IMR-90 (cell line): Measurements from ENCODE around the gene ASB1. TPM values are rescaled to one million over a fixed set of nuclear protein-coding genes. Genes with fewer than 3 reads are reported as not detected.
A peak's percentile ranks its signal among the peaks of the same experiment; 100 is the strongest.

ENCODE experiments used
- ATAC-seq: fragments of 200-7000 bp; cut with Tn5 transposase; 2 replicates; pipeline ENCODE4 v1.9.1; 2020; ENCODE audit warnings: low read depth, mild to moderate bottlenecking, moderate library complexity
- BruUV-seq: library from RNA; stranded (reverse); fragments of 400-500 nt; replicated peaks from 2 replicates; lab custom pipeline; 2021; lab: Mats Ljungman, UMichigan
- CTCF ChIA-PET: fragments of 300-600 bp; formaldehyde crosslinking; extraction: SDS; loops from one replicate; lab custom pipeline; 2021; ENCODE audit warnings: antibody characterized with exemption; lab: Yijun Ruan, JAX
- POLR2A ChIA-PET: fragments of 300-600 bp; sonication (Branson Sonifier 250); formaldehyde crosslinking; loops from one replicate; lab custom pipeline; 2022; ENCODE audit warnings: antibody characterized with exemption; ENCODE audit not compliant: unreplicated experiment; lab: Charles Lee
- DNase-seq: peaks from one replicate; pipeline ENCODE4 v3.0.0; 2013
- H2AFZ ChIP-seq: replicated peaks from 2 replicates; pipeline ENCODE3; 2013; ENCODE audit warnings: low read length, mild to moderate bottlenecking; ENCODE audit not compliant: poor library complexity
- H2AK5ac ChIP-seq: 2 replicates; pipeline ENCODE4 v1.6.1; 2013; ENCODE audit warnings: low read depth, low read length, inconsistent platforms
- H2AK9ac ChIP-seq: replicated peaks from 2 replicates; pipeline ENCODE3; 2013; ENCODE audit warnings: mild to moderate bottlenecking, low read depth, low read length, moderate library complexity; ENCODE audit not compliant: poor library complexity
- H2BK120ac ChIP-seq: 2 replicates; pipeline ENCODE4 v1.6.1; 2013; ENCODE audit warnings: low read depth, low read length, inconsistent platforms
- H2BK15ac ChIP-seq: 3 replicates; pipeline ENCODE4 v1.6.1; 2013; ENCODE audit warnings: low read depth, low read length, inconsistent platforms
- H2BK20ac ChIP-seq: 2 replicates; pipeline ENCODE4 v1.6.1; 2013; ENCODE audit warnings: low read depth, mild to moderate bottlenecking, inconsistent platforms, low read length, moderate library complexity
- H2BK5ac ChIP-seq: 2 replicates; pipeline ENCODE4 v1.6.1; 2013; ENCODE audit warnings: mild to moderate bottlenecking, low read depth, low read length, inconsistent platforms; ENCODE audit not compliant: poor library complexity, severe bottlenecking
- H3K14ac ChIP-seq: replicated peaks from 2 replicates; pipeline ENCODE4 v1.6.1; 2013; ENCODE audit warnings: low read depth, low read length, inconsistent platforms
- H3K18ac ChIP-seq: 2 replicates; pipeline ENCODE4 v1.6.1; 2013; ENCODE audit warnings: low read depth, low read length, control low read depth
- H3K23ac ChIP-seq: 2 replicates; pipeline ENCODE4 v1.6.1; 2013; ENCODE audit warnings: low read depth, low read length, inconsistent platforms
- H3K27ac ChIP-seq: 2 replicates; pipeline ENCODE4 v1.5.1; 2013; ENCODE audit warnings: mild to moderate bottlenecking, control low read depth, low read length; ENCODE audit not compliant: insufficient read depth
- H3K27me3 ChIP-seq: 2 replicates; pipeline ENCODE4 v1.6.1; 2013; ENCODE audit warnings: low read length; ENCODE audit not compliant: control insufficient read depth, insufficient read depth
- H3K36me3 ChIP-seq: 2 replicates; pipeline ENCODE4 v1.6.1; 2013; ENCODE audit warnings: low read length, mixed read lengths; ENCODE audit not compliant: control insufficient read depth, insufficient read depth
- H3K4ac ChIP-seq: 2 replicates; pipeline ENCODE4 v1.6.1; 2013; ENCODE audit warnings: low read depth, low read length, inconsistent platforms
- H3K4me1 ChIP-seq: 2 replicates; pipeline ENCODE4 v1.6.1; 2013; ENCODE audit warnings: low read length, mixed read lengths; ENCODE audit not compliant: control insufficient read depth, insufficient read depth
- H3K4me2 ChIP-seq: 2 replicates; pipeline ENCODE4 v1.6.1; 2013; ENCODE audit warnings: low read depth, mild to moderate bottlenecking, control low read depth, low read length, moderate library complexity
- H3K4me3 ChIP-seq: 2 replicates; pipeline ENCODE4 v1.5.1; 2013; ENCODE audit warnings: low read depth, mild to moderate bottlenecking, control low read depth, low read length, moderate library complexity; ENCODE audit not compliant: insufficient read depth
- H3K56ac ChIP-seq: 2 replicates; pipeline ENCODE4 v1.6.1; 2013; ENCODE audit warnings: low read length, inconsistent platforms; ENCODE audit not compliant: insufficient read depth; ENCODE audit errors: extremely low read depth
- H3K79me1 ChIP-seq, 2 experiments: 2 replicates each; pipeline ENCODE4 v1.6.1; 2013; ENCODE audit warnings: low read length in 2 of 2, inconsistent platforms in 1 of 2, low read depth in 1 of 2
- H3K9ac ChIP-seq: 2 replicates; pipeline ENCODE4 v1.6.1; 2013; ENCODE audit warnings: low read depth, low read length, control low read depth
- H3K9me1 ChIP-seq: 2 replicates; pipeline ENCODE4 v1.6.1; 2013; ENCODE audit warnings: low read length, inconsistent platforms; ENCODE audit not compliant: insufficient read depth
- H3K9me3 ChIP-seq: 2 replicates; pipeline ENCODE4 v1.6.1; 2013; ENCODE audit warnings: low read length; ENCODE audit not compliant: control insufficient read depth, insufficient read depth
- H4K20me1 ChIP-seq: 2 replicates; pipeline ENCODE4 v1.6.1; 2013; ENCODE audit warnings: low read length, inconsistent platforms; ENCODE audit not compliant: insufficient read depth
- H4K5ac ChIP-seq: 2 replicates; pipeline ENCODE4 v1.6.1; 2013; ENCODE audit warnings: mild to moderate bottlenecking, low read depth, low read length, control low read depth
- H4K8ac ChIP-seq, 2 experiments: 2 replicates each; pipeline ENCODE4 v1.6.1; 2013; ENCODE audit warnings: low read depth in 2 of 2, low read length in 2 of 2, control low read depth in 1 of 2, inconsistent platforms in 1 of 2
- H4K91ac ChIP-seq: 2 replicates; pipeline ENCODE4 v1.6.1; 2013; ENCODE audit warnings: low read depth, low read length, inconsistent platforms; ENCODE audit not compliant: insufficient read depth
- BHLHE40 ChIP-seq: fragments of 150-350 bp; IDR thresholded peaks from 2 replicates; pipeline ENCODE4 v1.6.1; 2016; ENCODE audit warnings: mild to moderate bottlenecking, low read depth, low read length
- CEBPB ChIP-seq: IDR thresholded peaks from 2 replicates; pipeline ENCODE4 v1.6.1; 2012; ENCODE audit warnings: low read depth, low read length, improper control_type of control experiment
- CHD1 ChIP-seq: IDR thresholded peaks from 2 replicates; pipeline ENCODE4 v1.6.1; 2012; ENCODE audit warnings: low read depth, low read length, improper control_type of control experiment
- CTCF ChIP-seq: conservative IDR thresholded peaks from 2 replicates; pipeline ENCODE4 v1.5.1; 2012; ENCODE audit warnings: mild to moderate bottlenecking, low read depth, low read length, improper control_type of control experiment
- ELK1 ChIP-seq: fragments of 150-350 bp; IDR thresholded peaks from 2 replicates; pipeline ENCODE4 v1.6.1; 2016; ENCODE audit warnings: low read depth, mild to moderate bottlenecking, low read length, moderate library complexity, borderline replicate concordance
- FOS ChIP-seq: fragments of 150-350 bp; IDR thresholded peaks from 2 replicates; pipeline ENCODE4 v1.6.1; 2016; ENCODE audit warnings: low read depth, low read length
- MAFK ChIP-seq: IDR thresholded peaks from 2 replicates; pipeline ENCODE4 v1.6.1; 2012; ENCODE audit warnings: low read depth, low read length, improper control_type of control experiment
- MAZ ChIP-seq: IDR thresholded peaks from 2 replicates; pipeline ENCODE4 v1.6.1; 2012; ENCODE audit warnings: low read depth, mild to moderate bottlenecking, low read length, improper control_type of control experiment, moderate library complexity, borderline replicate concordance
- MXI1 ChIP-seq: IDR thresholded peaks from 2 replicates; pipeline ENCODE4 v1.6.1; 2012; ENCODE audit warnings: low read depth, mild to moderate bottlenecking, low read length, moderate library complexity, borderline replicate concordance
- POLR2A ChIP-seq: IDR thresholded peaks from 2 replicates; pipeline ENCODE4 v1.6.1; 2012; ENCODE audit warnings: mild to moderate bottlenecking, low read depth, low read length
- RAD21 ChIP-seq: IDR thresholded peaks from 2 replicates; pipeline ENCODE4 v1.6.1; 2012; ENCODE audit warnings: low read length, improper control_type of control experiment
- RCOR1 ChIP-seq: IDR thresholded peaks from 2 replicates; pipeline ENCODE4 v1.6.1; 2012; ENCODE audit warnings: mild to moderate bottlenecking, low read length, improper control_type of control experiment; ENCODE audit not compliant: insufficient replicate concordance
- SMC3 ChIP-seq: fragments of 150-350 bp; IDR thresholded peaks from 2 replicates; pipeline ENCODE4 v1.6.1; 2016; ENCODE audit warnings: low read depth, mild to moderate bottlenecking, antibody characterized with exemption, low read length, moderate library complexity
- WGBS, 2 experiments: methylation state at CpG; one replicate each; pipeline versions ENCODE4 v1.1.5 to v1.1.7; 2013; ENCODE audit warnings: missing lambda C conversion rate in 2 of 2; ENCODE audit not compliant: insufficient read length in 1 of 2; ENCODE audit errors: extremely low coverage in 2 of 2; 5-methylcytosine and 5-hydroxymethylcytosine counted together
- dilution Hi-C: fragments of 300-500 bp; cut with HindIII; formaldehyde crosslinking; loops from one replicate; pipeline ENCODE4 v1.14.3; 2018; ENCODE audit warnings: low sequenced_read_pairs; ENCODE audit not compliant: unreplicated experiment
- in situ Hi-C: fragments of 300-500 bp; cut with MboI; formaldehyde crosslinking; loops from 3 replicates; pipeline ENCODE4 v1.14.3; 2019; ENCODE audit warnings: low sequenced_read_pairs, inconsistent platforms, mixed read lengths
- intact Hi-C: fragments of 100-400 bp; cut with micrococcal nuclease; formaldehyde crosslinking; loops from 2 replicates; pipeline ENCODE4 v1.10.0; 2022
- polyA plus RNA-seq, 3 experiments: library from polyadenylated mRNA; depleted of rRNA; stranded (reverse); fragments of >200 nt; gene quantifications; 2 replicates each; pipeline ENCODE4 v1.2.3, GENCODE V29; 2012; ENCODE audit warnings: low replicate concordance in 1 of 3
- total RNA-seq: library from RNA; depleted of rRNA; stranded (reverse); fragments of >200 nt; gene quantifications from 2 replicates; pipeline ENCODE4 v1.2.3, GENCODE V29; 2012

ASB1 gene
- total and polyA plus RNA-seq, 2 of the 4 experiments (the other 2 are of a cell fraction) = 23.5 to 37.3 TPM

- DNase-seq (no peak), ATAC-seq (no peak)
- CTCF ChIA-PET = interaction anchor here (0.5 kb wide), 1 partner anchor 32 kb away, joined by 3 read pairs; no protein-coding TSS in a partner anchor
- Histone ChIP-seq H4K5ac (no peak overlapping the region), H4K20me1 (no peaks in the 10 kb centered on the region), H2AK9ac (peak overlapping the region; percentile 17), H3K27me3 (no peaks in the 10 kb centered on the region), H3K18ac (no peak overlapping the region), H3K4ac (no peak overlapping the region), H2AFZ (no peak overlapping the region), H2BK15ac (no peak overlapping the region), H3K27ac (no peak overlapping the region), H3K9me1 (peaks cover 3% of the 10 kb centered on the region; the same call in 1 of the 2 replicates), H2AK5ac (no peak overlapping the region), H3K4me3 (no peak overlapping the region), H3K36me3 (peaks cover 2% of the 10 kb centered on the region; the same call in 1 of the 2 replicates), H3K9ac (no peak overlapping the region), H3K79me1 (no peaks in the 10 kb centered on the region), H3K9me3 (no peaks in the 10 kb centered on the region), H3K23ac (no peak overlapping the region), H3K4me2 (no peak overlapping the region), H2BK5ac (no peak overlapping the region), H3K14ac (no peak overlapping the region), H3K4me1 (no peaks in the 10 kb centered on the region), H4K8ac (no peak overlapping the region), H2BK20ac (no peak overlapping the region), H2BK120ac (no peak overlapping the region), H4K91ac (no peak overlapping the region), H3K56ac (no peak overlapping the region)
- POLR2A ChIA-PET = no interaction called here
- in situ Hi-C loops (no loop called here), dilution Hi-C loops (no loop called here), intact Hi-C loops (no loop called here)
- BruUV-seq = no TSS peak
- WGBS, 2 experiments = 95% methylated on average over 8 of the region's 17 CpGs; no CpG with 5 or more reads in 1 of the 2 experiments
- TF ChIP-seq CTCF = no peak
- TF ChIP-seq FOS = no peak
- no peak for TF ChIP-seq SMC3
- no peak for TF ChIP-seq RAD21
- no peak for TF ChIP-seq BHLHE40
- no peak for TF ChIP-seq ELK1
- no peak for TF ChIP-seq CHD1
- no peak for TF ChIP-seq MAFK
- TF ChIP-seq MAZ = no peak
- TF ChIP-seq POLR2A = no peak
- TF ChIP-seq CEBPB = no peak
- TF ChIP-seq MXI1 = no peak
- no peak for TF ChIP-seq RCOR1
Measured at GRCh38 chr2:238408615-238409340, 17.9 kb upstream of the ASB1 start.
